ENCODE measurements around the gene FCN2.

The FCN2 gene

GRCh38 chr9:134914501-134914834 is 33.9 kb downstream of the FCN2 start:
- H3K27ac Mint-ChIP-seq = no peak overlapping the region
- no peak for DNase-seq
- H3K4me3 Mint-ChIP-seq = no peak overlapping the region
- H3K9me3 Mint-ChIP-seq = peaks cover 2% of the 10 kb centered on the region
- H3K36me3 Mint-ChIP-seq = no peaks in the 10 kb centered on the region
- no peaks in the 10 kb centered on the region for H3K4me1 Mint-ChIP-seq
- CTCF ChIA-PET = no interaction called here
- H3K27me3 Mint-ChIP-seq = peaks cover 13% of the 10 kb centered on the region

DNA sequence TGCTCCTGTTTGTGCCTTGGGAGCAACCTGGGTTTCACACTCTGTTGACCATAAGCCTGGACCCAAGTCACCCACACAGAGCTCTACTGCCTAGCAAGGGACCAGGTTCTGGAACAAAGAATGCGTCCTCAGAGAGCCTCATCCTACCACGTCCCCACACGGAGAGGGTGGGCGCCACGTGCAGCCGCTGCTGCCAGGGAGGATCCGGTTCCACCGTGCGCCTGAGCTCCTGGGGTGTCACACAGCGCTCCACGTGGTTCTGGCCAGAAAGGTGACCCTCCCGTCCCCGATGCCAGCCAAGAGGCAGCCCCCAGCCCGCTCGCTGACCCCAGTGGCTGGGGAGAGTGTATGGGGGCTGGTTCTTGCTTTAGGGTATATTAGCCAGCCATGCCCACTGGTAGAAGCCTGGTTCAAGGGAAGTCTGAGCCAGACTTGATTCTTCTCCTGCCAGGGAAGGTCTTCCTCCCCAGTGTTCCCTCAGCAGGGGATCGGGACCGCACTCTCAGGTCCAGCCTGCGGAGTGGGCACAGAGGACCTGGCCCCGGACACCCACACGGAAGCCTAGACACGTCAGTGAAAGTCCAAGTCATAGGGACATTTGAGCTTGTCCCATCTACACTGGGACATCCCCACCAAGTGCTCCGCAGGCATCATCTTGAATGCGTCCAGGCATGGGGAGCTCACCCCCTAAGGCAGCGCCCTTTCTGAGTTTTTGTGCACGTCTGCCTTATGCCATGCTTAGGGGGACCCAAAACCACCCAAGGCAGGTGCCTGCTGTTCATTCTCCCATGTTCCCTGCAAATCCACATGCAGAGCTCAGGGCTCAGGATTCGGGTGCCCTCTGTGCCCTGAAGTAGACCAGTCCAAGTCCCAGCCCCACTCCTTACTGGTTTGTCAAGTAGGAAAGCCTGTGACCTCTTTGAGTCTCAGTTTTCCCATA is 34.7 kb downstream of the FCN2 start:
- no peak for DNase-seq
- peaks cover 4% of the 10 kb centered on the region for H3K9me3 Mint-ChIP-seq
- CTCF ChIA-PET = no interaction called here
- H3K27ac Mint-ChIP-seq = no peak overlapping the region
- H3K36me3 Mint-ChIP-seq = no peaks in the 10 kb centered on the region
- no peaks in the 10 kb centered on the region for H3K4me1 Mint-ChIP-seq
- peaks cover 4% of the 10 kb centered on the region for H3K27me3 Mint-ChIP-seq
- H3K4me3 Mint-ChIP-seq = no peak overlapping the region

DNA sequence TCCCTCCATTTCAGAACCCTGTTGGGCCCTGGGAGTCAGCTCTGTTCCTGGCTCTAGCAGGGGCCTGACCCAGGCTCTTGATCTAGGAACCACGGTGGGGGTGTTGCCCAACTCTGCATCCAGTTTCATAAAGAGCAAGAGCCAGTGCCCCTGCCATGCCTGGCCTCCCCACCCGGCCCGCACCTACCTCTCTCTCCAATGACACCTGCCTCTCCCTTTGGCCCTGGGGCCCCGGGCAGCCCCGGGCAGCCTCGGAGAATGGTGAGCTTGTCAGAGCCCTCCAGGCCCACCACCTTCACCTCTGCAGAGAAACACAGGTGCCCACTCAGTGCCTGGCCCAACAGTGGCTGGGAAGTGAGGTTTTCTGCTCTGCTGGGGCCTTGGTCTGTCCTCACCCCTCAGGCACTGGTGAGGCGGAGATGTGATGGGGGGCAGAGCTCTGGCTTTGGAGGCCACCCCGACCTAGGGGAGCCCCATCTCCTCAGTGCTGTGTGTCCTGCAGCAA is 35.6 kb downstream of the FCN2 start:
- no peaks in the 10 kb centered on the region for H3K36me3 Mint-ChIP-seq
- H3K27ac Mint-ChIP-seq = no peak overlapping the region
- H3K9me3 Mint-ChIP-seq = peaks cover 4% of the 10 kb centered on the region
- DNase-seq = no peak
- no peaks in the 10 kb centered on the region for H3K4me1 Mint-ChIP-seq
- no peaks in the 10 kb centered on the region for H3K27me3 Mint-ChIP-seq
- CTCF ChIA-PET = no interaction called here
- no peak overlapping the region for H3K4me3 Mint-ChIP-seq

- no peak within 1 kb of the TSS for H3K27ac Mint-ChIP-seq
- H3K27me3 Mint-ChIP-seq = no peaks in the 10 kb centered on the region
- H3K36me3 Mint-ChIP-seq = no peaks in the 10 kb centered on the region
- H3K4me3 Mint-ChIP-seq = no peak within 1 kb of the TSS
- CTCF ChIA-PET = no interaction called here
- H3K9me3 Mint-ChIP-seq = peaks cover 4% of the 10 kb centered on the region
- no peaks in the 10 kb centered on the region for H3K4me1 Mint-ChIP-seq
- DNase-seq = no peak
These were observed 37.1 kb downstream of the FCN2 start, which contains the start of gene FCN1 for GRCh38 chr9:134917431-134918373. Gene FCN1, minus strand, starts transcription at chr9:134917912. Its CDS starts 41 bp downstream, at chr9:134917871.

- Mint-ChIP-seq H3K36me3 (no peaks in the 10 kb centered on the region), H3K27ac (no peak overlapping the region), H3K9me3 (peaks cover 4% of the 10 kb centered on the region), H3K4me1 (no peaks in the 10 kb centered on the region), H3K4me3 (no peak overlapping the region), H3K27me3 (no peaks in the 10 kb centered on the region)
- CTCF ChIA-PET = interaction anchor here (0.6 kb wide), 2 partner anchors 511 to 837 kb away, joined by 4 read pairs; no protein-coding TSS in a partner anchor
- no peak for DNase-seq
These were observed 38.0 kb downstream of the FCN2 start for GRCh38 chr9:134918646-134919045.

GRCh38 chr9:134919303-134919702 is 38.7 kb downstream of the FCN2 start:
- Mint-ChIP-seq H3K27me3 (no peaks in the 10 kb centered on the region), H3K9me3 (peaks cover 4% of the 10 kb centered on the region), H3K4me1 (no peaks in the 10 kb centered on the region), H3K27ac (no peak overlapping the region), H3K36me3 (no peaks in the 10 kb centered on the region), H3K4me3 (no peak overlapping the region)
- no peak for DNase-seq
- CTCF ChIA-PET = interaction anchor here (0.6 kb wide), 2 partner anchors 510 to 837 kb away, joined by 4 read pairs; no protein-coding TSS in a partner anchor

DNA sequence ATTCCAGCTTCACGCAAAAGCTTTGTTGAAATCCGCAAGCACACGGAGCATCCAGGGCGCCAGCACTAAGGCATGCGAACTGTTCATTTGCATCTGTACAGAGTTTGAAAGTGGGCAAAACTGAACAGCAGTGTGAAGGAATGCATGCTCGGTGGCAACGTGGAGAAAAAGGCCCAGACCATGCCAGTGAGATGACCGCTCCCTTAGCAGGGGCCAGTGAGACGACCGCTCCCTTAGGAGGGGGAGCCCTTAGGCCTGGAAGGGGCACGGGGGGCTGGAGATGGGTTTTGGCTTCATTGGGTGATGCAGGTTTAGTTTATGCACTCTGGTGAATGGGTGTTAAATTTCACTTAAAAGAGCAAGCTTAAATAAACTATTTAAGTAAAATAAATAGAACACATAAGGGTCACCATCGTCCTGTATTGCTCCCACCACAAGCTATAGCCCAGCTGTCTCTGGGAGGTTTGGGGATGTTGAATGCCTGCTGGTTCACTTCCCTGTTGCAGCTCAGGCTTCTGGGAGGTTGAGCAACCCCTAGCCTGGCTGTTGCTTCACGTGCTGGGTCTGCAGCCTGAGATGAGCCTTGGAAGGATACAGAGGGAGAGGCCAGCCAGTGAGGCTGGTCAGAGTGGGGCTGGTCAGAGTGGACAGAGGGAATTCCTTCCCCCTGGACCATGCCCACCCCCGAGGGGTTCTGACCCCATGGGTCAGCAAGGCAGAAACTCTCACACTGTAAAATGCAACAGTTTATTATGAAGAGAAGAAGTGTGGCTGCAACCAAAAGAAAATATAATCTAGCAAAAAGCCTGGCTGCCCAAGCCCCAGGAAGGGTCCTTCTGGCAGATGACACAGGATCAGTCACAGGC is 41.7 kb downstream of the FCN2 start:
- H3K27ac Mint-ChIP-seq = no peak overlapping the region

GRCh38 chr9:134922932-134923240 is 42.3 kb downstream of the FCN2 start:
- Mint-ChIP-seq H3K27ac (no peak overlapping the region), H3K27me3 (no peaks in the 10 kb centered on the region), H3K4me3 (no peak overlapping the region), H3K36me3 (no peaks in the 10 kb centered on the region), H3K4me1 (no peaks in the 10 kb centered on the region), H3K9me3 (peaks cover 4% of the 10 kb centered on the region)
- DNase-seq = no peak
- CTCF ChIA-PET = no interaction called here

More for the DNA sequence above, 41.7 kb downstream of the FCN2 start:
- CTCF ChIA-PET = no interaction called here
- DNase-seq = no peak
- H3K9me3 Mint-ChIP-seq = peaks cover 4% of the 10 kb centered on the region
- H3K36me3 Mint-ChIP-seq = no peaks in the 10 kb centered on the region
- no peak overlapping the region for H3K4me3 Mint-ChIP-seq
- no peaks in the 10 kb centered on the region for H3K4me1 Mint-ChIP-seq
- H3K27me3 Mint-ChIP-seq = no peaks in the 10 kb centered on the region

DNA sequence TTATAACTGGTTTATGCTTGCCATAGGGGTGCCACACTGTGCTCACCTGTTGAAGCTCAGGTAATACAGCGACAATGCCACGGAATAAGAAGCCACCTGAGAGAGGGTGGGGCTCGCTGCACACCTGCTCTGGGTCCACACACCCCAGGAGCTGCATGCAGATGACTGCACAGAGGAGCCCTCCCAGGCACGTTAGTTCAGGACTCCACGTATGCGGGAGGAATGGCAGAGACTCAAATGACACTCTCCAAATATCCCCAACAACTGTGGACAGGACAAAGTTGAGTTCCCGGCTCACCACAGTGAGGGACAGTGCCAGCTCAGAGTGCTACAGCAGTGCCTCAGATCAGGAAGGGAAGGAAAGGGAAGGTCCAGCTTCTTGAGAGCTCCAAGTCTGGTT is 42.9 kb downstream of the FCN2 start:
- DNase-seq = no peak
- Mint-ChIP-seq H3K4me3 (no peak overlapping the region), H3K27ac (no peak overlapping the region), H3K27me3 (no peaks in the 10 kb centered on the region), H3K9me3 (peaks cover 3% of the 10 kb centered on the region), H3K4me1 (no peaks in the 10 kb centered on the region), H3K36me3 (no peaks in the 10 kb centered on the region)
- CTCF ChIA-PET = no interaction called here

- no peaks in the 10 kb centered on the region for H3K36me3 Mint-ChIP-seq
- no peak overlapping the region for H3K27ac Mint-ChIP-seq
- no peak for DNase-seq
- H3K27me3 Mint-ChIP-seq = peaks cover 12% of the 10 kb centered on the region
- CTCF ChIA-PET = no interaction called here
- no peak overlapping the region for H3K4me3 Mint-ChIP-seq
- H3K4me1 Mint-ChIP-seq = no peaks in the 10 kb centered on the region
- H3K9me3 Mint-ChIP-seq = no peaks in the 10 kb centered on the region
These were observed 44.5 kb downstream of the FCN2 start for GRCh38 chr9:134925011-134925511.

- Mint-ChIP-seq H3K27me3 (peaks cover 14% of the 10 kb centered on the region), H3K9me3 (no peaks in the 10 kb centered on the region), H3K4me3 (no peak overlapping the region), H3K27ac (no peak overlapping the region), H3K4me1 (no peaks in the 10 kb centered on the region), H3K36me3 (no peaks in the 10 kb centered on the region)
- no peak for DNase-seq
- CTCF ChIA-PET = no interaction called here
These were observed 48.0 kb downstream of the FCN2 start for GRCh38 chr9:134928436-134929192.

DNA sequence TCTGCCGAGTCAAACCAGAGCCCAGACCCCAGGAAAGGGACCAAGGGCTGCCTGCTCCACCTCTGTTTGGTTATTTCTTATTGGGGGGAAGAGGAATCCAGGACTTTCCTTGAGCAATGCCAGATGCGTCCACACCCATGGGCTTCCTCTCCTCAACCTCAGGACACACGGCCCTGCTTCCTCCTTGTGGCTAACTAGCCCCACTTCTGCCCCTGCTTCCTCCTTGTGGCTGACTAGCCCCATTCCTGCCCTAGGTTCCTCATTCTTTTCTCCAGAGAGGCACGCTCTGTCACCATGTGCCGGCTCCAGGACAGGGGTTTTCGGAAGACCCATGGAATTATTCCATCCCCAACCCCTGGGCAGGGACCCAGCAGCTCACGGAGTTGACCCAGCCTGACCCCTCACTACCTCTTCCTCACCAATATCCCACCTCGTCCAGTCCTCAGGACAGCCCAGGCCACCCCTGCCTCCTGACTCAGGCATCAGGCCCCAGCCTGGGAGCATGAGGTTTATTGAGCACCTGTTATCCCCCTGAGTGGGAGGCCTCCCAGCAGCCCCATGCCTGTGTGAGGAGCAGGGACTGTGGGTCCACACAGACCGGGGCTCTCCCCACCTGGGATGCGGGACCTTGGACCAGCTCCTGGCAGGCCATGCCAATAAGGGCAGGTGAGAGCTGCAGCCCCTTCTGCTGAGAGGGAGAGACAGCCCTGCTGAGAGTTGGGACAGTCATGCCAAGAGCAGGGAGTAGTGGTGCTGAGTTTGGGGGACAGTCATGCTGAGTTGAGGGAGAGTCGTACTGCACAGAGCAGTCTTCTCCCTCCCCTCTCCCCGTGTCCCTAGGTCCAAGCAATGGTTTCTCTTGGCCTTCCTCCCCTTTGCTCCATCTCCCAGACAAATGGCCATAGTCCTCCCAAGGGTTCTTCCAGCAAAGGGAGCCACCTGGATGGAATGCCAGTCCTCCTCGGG is 48.9 kb downstream of the FCN2 start:
- H3K27me3 Mint-ChIP-seq = peaks cover 14% of the 10 kb centered on the region
- no peaks in the 10 kb centered on the region for H3K4me1 Mint-ChIP-seq
- DNase-seq = no peak

More for the DNA sequence above, 48.9 kb downstream of the FCN2 start:
- no peaks in the 10 kb centered on the region for H3K9me3 Mint-ChIP-seq
- H3K36me3 Mint-ChIP-seq = no peaks in the 10 kb centered on the region
- CTCF ChIA-PET = no interaction called here
- H3K27ac Mint-ChIP-seq = no peak overlapping the region
- no peak overlapping the region for H3K4me3 Mint-ChIP-seq
